CD4-positive, alpha-beta T cell treated with Interferon gamma for 1 hour (primary cell): ENCODE results near the gene INHBA.

ENCODE experiments used
- DNase-seq: peaks from one replicate; pipeline ENCODE4 v3.0.0-alpha.2; 2020

Gene INHBA

DNA sequence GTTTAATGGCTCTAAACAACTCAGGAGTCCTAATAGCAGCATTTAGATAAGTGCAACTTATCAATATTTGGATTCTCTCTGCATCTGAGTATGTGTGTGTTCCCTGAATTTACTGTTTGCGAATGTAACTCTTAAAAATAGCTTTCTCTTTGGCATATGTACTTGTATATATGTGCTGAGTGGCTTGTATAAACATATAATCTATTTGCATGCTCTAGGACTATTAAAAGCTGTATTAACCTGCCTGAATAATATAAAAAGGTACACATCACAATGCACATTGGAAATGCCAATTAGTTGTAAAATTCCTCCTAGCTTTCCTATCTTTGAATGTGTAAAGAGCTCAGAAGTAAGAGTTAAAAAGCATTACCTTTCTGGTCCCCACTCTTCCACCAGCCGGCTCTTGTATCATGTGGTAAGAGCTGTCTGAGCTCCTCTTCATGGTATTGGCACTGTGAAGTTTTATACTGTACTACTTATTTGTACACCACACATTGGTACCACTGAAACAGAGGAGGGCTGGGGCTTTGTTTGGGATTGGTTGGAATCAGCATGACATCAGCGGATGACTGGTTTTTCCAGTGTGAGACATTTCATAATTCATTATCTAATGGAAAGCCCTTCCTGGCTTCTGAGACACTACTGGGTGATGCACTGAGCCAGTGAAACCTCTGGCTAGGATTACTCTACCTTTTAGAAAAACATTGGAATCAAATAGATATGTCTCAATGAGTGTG lies at the start of gene INHBA:
Gene INHBA (minus strand): TSS at position 456 of the 737 bp plus-strand sequence. CDS start 2,716 bp downstream, outside the sequence.
- no peak for DNase-seq

DNA sequence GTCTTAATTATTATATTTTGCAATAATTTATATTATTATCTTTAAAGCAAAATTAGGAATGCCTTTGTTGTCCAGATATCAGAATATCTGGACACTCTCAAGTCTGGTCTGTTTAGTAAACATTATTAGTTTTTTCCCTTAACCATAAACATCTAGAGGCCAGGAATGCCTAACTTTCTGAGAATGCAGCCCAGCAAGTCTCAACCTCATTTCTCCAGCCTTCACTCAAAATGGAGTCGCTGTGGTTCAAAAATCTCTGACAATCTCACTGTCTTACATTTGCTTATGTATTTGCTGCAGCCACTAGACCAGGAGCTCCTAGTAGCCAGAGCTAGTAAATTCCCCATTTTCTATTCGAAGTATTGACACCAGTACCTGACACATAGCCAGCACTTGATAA lies 49.7 kb upstream of the INHBA start:
- DNase-seq: no peak

DNA sequence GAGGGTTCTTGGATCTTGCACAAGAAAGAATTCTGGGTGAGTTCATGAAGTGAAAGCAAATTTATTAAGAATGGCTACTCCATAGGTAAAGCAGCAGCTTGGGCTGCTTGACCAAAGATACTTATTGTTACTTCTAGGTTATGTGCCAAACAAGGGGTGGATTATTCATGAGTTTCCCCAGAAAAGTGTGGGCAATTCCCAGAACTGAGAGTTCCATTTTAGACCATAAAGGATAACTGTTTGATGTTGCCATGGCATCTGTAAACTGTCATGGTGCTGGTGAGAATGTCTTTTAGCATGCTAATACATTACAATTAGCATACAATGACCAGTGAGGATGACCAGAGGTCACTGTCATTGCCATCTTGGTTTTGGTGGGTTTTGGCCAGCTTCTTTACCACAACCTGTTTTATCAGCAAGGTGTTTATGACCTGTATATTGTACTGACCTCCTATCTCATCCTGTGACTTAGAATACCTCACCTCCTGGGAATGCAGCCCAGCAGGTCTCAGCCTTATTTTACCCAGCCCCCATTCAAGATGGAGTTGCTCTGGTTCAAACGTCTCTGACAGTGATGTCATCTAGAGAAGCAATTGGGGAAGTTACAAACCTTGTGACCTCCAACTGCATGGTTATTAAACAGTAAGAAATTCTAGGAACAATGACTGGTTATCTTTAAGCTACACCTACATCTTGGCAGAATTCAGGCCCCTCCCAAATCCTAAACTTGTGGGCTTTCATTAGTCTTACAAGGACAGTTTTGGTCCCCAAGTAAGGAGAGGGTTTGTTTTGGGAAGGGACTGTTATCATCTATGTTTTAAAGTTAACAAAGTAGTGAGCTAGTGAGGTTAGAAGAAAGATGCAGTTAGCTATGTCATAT lies 48.0 kb upstream of the INHBA start:
- no peak for DNase-seq

DNA sequence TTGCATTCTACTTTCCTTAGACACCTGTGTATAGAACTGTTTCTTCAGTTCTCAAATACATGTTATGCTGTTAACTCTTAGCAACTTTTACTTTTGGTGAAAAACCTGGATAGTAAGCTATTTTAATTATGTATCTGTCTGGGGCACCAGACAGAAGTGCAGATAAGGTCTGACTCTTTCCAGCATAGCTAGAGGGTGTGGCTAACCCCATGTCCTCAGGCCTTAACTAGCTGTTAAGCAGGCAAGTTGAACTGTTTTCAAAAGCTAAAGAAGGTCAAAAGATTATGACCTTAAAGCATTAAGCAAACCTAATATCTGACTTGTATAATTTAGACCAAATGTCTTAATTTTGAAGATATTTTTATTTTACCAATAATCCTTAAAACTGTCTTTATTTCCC lies 45.1 kb upstream of the INHBA start:
- no peak for DNase-seq

DNA sequence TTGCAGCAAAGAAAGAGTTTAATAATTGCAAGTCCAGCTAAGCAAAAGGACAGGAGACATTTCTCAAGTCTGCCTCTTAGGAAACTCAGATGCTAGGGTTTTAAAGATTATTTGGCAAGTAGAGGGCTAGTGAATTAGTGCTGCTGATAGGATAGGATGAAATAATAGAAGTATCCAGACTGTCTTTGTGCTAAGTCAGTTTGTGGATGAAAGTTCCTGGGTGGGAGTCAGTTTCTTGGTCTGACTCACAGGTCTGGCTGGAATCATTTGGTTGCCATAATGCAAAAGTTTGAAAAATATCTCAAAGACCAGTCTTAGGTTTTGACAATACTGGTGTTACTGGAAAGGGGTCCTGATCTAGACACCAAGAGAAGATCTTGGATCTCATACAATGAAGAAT lies 42.6 kb upstream of the INHBA start:
- no peak for DNase-seq

DNA sequence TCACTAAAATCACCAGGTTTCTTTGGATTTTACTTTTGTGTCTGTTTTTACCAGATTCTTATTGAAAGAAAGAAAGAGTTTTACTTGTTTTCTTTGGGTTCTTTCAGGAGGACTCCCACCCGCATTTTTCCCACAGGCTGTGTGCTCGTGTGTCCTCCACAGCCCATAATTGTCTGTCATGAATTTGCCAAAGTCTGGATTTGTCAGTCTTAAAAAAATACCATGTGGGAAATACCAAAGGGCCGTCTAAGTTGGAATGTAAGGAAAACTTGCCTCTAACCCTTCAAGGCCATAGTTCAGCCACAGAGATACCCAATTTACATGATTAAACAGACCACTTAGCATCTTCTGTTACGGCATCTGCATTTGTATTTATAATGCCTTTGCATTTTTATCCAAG lies 41.3 kb upstream of the INHBA start:
- no peak for DNase-seq

DNA sequence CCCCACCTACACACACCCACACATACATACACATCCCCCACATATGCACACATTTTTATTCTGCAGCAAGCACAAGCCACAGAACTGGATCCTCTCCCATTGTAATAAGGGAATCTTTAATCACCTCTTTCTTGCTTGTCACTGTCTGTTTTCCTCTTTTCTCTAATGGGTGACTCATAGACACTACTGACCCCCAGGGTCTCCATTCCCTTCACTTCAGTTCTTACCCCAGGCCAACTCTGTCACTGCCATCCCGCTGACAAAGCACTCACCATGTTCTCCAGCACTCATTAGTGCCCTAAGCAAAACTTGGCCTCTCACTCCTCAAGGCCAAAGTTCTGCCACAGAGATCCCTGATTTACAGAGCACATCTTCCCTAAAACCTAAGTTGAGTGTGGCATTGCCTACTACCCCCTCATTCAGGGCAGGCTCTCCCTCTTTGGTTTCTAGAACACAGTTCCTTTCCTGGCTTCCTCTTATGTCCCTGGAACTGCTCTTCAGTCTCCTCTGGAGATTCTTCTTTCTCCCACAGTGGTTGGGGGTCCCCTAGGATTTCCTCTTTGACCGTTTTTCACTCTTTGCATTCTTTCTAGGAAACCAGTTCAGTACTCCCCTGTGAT lies 39.6 kb upstream of the INHBA start:
- no peak for DNase-seq

DNA sequence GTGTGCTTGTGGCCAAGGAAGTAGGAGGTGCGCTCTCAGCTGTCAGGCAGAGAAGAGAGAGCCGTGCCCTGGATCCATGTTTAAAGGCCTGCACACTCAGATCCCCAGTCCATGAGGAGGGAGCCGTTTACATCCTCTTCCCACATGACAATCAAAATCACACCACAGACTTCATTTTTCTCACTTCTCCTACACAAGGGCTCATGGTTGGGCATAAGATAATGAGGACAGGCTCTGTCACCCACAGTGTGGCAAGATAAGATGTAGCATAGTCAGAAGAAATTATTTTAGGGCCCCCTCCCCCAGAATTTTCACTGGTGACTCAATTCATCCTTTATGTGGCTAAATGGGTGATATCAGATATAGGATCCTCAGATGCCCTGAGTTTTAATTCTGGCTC lies 35.9 kb upstream of the INHBA start:
- no peak for DNase-seq

DNA sequence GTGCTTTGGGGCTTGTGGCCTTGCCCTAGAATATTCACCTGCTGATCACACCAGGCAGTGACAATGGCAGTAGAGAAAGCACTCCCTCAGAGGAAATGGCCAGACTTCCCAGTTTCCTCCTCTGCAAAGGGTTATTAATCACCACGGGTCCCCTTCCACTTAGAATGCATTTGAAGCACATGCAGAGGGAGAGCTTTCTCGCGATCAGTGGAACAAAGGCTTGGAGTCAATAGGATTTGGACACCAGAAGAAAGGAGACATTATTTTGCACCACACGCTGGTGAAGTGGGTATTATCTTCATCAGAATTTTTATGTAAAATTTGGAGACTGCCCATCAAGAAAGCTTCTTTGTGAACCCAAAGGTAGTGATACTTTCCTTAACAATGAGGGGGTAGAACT lies 35.4 kb upstream of the INHBA start:
- no peak for DNase-seq

DNA sequence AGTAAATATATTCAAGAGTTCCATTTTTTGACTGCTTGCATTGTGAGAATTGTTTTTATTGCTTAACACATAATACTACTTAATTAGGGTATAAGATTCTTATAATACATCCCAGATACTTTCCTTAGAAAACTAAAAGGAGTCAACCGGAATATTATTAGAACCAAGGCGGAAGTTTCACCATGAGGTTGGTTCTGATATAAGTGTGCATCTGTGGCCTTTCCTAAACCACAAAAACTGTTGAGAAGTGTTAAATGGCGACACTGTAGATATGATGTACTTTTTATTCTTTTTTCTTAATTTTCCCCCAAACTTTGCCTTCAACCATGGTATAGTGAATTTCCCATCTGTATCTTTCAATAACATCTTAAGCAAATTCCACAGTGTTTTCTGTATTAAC lies 32.3 kb upstream of the INHBA start:
- no peak for DNase-seq

DNA sequence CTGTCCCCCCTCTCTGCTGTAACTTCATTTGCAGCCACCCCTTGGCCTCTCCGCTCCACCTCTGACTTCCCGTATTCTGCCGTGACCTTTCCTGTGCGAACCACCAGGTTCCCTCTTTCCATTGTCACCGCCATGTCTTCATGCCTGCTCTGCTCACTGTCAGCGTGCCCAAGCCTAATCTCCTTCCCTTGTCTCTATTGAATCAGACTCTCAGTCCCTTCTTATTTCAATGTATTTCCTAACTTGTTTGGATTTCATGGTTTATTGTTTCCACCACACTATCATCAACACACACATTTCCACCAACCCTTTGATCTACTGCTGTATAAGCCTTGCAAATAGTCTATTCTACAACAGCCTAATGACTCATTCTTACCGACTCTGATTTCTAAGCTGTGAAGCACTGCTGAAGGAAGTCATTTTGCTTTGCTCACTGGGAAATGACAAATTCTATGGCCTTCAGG lies 30.0 kb upstream of the INHBA start:
- DNase-seq: peak; percentile 8

DNA sequence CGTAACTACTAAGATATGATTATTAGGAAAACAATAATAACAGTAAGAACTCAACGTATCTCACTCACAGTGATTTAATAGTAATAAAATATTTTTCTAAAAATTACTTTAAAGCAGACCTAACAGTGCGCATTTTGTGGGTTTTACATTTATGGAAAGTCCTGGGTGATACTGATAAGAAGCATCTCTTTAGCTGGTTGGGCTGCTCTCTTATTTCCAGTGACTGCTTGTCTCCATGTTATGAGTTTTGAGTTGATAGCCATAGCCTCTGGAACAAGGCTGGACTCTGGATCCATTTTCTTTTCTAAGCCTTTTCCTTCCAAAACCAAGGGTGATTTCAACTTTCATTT lies 29.5 kb upstream of the INHBA start:
- no peak for DNase-seq

DNA sequence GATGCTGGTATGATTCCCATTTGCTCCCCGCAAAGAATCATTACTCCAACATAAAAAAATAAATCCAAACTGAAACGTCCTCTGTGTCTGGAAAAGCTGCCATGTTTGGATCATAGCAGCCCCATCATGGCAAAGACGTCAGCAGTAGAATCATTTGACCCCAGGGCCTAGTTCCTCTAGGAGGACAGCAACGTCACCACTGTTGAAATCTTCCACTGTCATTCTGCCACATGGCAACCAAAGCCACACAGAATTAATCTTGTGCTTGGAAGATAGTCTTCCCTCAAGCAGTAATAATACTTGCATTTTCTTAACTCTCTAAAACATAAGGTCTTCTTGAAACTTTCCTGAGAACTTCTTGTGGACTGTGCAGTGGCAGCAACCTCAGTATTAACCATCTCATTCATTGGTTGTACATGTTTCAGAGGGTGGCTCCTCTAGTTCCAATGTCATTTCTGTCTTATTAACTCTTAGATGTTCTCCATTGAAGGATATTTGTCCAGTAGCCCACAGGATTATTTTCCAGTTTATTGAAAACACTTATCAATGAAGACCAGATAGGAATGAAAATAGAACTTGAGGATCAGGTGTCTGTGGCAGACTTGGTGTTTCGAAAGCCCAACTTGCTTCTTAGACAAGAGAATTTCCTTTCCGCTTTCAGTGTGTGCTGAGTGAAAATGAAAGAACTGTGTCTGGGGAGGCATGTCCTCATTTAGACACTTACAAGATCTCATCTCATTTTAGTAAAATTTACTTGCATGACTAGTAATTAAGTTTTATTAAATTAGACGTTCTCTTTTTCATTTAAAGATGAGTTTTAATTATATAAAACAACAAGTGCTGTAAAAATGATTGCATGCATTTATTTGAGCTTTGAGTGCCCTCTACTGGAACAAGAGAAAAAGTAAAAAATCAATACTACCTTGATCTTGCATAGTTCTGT lies 28.9 kb upstream of the INHBA start:
- DNase-seq: peak; percentile 5

DNA sequence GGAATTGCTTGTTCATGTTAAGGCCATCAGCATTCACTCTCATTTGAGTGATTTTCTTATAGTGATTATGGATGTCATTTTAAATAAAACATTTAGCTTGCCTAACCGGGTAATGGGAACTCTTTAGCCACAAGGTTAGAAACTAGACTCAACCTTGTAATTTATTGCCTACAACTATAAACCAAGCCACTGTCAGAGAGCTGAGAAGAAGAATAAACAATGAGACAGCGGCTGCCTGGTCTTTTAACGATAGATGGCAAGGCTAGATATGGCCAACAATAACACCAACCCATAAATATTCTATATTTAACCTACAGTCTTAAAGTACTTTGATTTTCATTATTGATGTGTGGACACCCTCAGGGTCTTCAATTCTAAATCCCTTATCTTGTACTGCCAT lies 27.8 kb upstream of the INHBA start:
- DNase-seq: no peak

DNA sequence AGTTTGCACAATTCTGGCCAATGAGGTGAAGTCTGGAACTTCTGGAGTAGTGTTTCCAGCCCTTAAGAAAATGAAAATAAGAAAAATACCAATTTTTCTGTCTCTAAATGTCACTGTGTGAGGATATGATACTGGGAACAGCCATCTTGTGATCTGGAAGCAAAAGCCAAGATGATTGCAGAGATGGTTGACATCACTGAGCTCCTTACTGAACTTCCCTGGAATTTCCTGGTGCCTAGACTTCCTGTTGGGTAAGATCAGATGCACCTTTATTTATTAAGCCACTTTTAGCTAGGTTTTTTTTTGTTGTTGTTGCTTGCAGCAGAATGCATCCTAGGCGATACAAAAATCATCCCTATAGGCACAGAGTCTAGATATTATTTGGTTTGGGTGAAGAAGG lies 27.3 kb upstream of the INHBA start:
- no peak for DNase-seq

DNA sequence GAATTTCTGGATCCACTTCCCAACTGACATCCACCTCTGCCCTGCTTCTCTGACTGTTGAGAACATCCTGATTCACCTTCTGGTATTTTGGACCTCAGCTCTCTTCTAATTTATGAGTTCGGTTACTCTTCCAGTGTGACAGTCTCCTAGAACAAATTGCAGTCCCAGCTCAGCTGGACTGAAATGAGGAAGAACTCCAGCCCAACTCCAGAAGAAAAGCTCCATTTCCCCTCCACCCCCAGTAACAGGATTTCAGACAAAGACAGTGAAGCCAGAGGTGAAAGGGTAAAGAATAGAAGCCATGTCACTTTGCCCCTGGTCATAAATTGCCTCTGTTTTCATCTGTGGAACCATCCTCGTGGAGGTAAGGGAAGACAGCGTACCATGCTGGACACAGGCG lies 26.2 kb upstream of the INHBA start:
- no peak for DNase-seq

DNA sequence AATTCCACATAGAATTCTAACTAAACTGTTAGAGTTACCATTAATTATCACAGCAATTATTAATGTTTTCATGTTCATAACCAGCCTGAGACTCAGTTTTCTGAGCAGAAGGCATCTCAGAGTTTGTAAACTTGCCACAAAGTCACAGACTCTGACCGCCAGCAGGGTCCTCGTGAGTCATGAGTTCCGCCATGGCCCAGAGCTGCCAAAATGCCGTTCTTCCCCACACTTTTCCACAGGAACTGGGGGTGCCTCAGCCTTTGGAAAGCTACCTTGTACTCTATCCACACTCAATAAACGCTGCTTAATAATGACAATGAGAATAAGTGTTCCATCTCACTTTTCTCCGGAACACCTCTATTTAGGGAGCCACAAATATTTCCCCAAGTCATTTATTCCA lies 22.1 kb upstream of the INHBA start:
- DNase-seq: no peak

DNA sequence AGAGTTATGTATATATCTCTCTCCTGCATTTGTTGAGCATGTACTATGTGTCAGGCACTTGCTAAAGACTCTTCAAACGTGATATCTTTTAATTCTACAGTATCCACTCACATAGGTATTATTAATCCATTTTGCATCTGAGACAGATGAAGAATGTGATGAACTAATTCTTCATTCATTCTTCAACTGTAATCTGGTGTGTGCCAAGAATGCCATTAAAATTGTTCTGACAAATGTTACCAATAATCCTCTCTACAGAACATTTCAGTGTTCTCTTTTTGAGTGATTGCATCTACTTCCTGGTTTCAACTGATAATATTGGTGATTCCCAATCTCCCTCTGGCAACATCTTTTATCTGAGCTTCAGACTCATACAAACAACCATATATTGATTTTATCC lies 18.0 kb upstream of the INHBA start:
- no peak for DNase-seq

DNA sequence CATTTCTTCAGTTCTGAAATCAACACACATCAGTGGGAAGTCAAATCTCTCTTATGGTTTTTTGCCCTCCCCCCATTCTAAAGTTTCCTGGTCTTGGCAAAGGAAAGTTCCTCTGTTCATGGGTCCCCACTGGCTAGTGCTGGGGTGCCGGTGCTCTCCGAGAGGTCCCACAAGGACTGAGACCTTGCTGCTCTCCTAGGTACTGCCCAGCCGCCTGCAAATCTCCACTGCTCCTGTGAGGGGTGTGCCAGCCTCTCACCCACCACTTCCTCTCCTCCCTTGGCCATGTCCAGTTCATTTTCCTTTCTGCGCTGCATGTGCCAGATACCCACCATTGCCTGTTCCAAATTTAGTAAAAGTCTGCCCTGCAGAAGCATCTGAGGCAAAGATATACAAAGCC lies 17.2 kb upstream of the INHBA start:
- no peak for DNase-seq

DNA sequence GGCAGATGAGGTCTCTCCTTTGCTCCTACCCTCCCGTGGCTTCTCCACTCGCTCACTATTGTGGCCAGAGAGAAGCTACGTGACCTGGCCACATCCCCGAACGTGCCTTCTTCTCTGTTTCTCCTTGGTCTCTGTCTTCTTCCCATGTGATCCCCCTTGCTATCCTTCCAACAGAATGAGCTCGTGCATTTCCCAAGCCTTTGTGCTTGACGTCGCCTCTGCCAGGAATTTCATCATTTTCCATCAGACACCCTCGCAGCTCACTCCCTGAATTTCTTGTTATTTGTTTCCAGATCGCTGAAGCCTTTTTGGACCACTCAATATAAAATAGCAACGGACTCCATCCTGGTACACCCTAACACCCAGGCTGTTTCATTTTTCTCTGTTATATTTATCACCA lies 13.8 kb upstream of the INHBA start:
- no peak for DNase-seq

DNA sequence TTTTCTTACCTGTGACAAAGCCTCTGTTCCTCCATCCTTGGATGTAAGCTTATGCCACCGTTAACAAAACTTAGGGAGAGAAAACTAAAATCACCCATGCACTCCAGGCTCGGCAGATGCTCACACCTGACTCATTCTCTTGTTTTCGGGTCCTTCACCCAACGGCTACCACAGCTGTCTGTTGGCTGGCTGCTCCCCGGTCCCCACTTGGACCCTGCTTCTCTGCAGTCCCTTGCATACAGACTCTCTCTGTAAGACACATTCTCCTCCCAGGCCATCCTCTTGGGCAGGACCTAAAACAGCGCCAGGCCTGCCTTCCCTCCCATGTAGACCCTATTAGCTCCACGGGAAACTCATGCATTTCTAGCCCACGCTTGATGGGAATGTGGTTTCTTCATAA lies 12.1 kb upstream of the INHBA start:
- DNase-seq: no peak

DNA sequence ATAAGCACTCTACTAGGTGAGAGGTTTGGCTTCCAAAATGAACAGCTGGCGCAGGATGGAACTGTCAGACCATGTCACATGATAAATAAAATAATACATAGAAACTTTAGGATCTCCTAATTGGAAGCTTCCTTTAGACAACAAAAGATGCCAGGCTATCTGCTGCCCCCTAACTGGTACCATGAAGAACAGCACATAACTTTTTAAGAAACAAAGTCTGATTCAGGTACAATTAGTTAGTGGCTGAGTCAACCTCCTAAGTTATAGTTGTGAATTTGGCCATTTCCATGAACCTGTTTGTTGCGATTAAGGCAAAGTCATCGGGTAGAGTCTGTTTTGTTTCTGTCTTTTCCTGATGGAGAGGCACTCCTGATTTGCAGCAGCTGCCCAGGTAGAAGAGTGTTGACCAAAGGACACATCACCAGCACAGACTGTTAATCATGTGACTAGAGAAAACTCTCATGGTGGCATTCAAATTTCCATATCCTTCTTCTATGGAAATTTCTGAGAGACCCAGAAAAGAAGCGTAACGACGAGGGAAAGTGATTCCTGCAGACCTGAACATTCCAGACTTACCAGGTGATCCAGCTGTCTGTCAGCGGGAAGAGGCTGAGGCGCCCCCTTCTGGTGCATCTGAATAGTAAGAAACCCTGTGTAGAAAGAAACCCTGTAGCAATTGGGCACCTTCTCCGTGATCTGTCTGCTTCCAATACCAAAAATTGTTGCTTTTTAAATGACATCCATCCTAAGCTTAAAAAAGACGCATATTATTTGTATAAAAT lies 8.6 kb upstream of the INHBA start:
- no peak for DNase-seq
